IPS-20b (cell line): ENCODE results near the gene MAT1A.
"Not testable (repeated sequence)": the region's sequence is repeated elsewhere in the genome, so short reads cannot be mapped to it uniquely, and the experiment has no call there.

Source experiments
- H3K27ac ChIP-seq: one replicate; pipeline ENCODE4 v1.5.1; 2013; ENCODE audit warnings: low read length
- H3K27me3 ChIP-seq: 2 replicates; pipeline ENCODE4 v1.6.1; 2013; ENCODE audit warnings: mild to moderate bottlenecking, low read length, inconsistent platforms; ENCODE audit not compliant: insufficient read depth
- H3K36me3 ChIP-seq: 2 replicates; pipeline ENCODE4 v1.6.1; 2013; ENCODE audit warnings: low read depth, mild to moderate bottlenecking, inconsistent platforms, low read length, moderate library complexity; ENCODE audit not compliant: insufficient read depth
- H3K4me1 ChIP-seq: 2 replicates; pipeline ENCODE4 v1.6.1; 2013; ENCODE audit warnings: mild to moderate bottlenecking, control low read depth, inconsistent platforms, low read length, moderate library complexity; ENCODE audit not compliant: insufficient read depth
- H3K4me3 ChIP-seq: 2 replicates; pipeline ENCODE4 v1.5.1; 2013; ENCODE audit warnings: mild to moderate bottlenecking, low read length, inconsistent platforms
- H3K9ac ChIP-seq: 2 replicates; pipeline ENCODE4 v1.6.1; 2013; ENCODE audit warnings: low read depth, mild to moderate bottlenecking, inconsistent platforms, low read length, moderate library complexity
- H3K9me3 ChIP-seq: 2 replicates; pipeline ENCODE4 v1.6.1; 2013; ENCODE audit warnings: mild to moderate bottlenecking, low read depth, low read length, inconsistent platforms; ENCODE audit not compliant: insufficient read depth

MAT1A gene

GRCh38 chr10:80260295-80261243 is 28.9 kb downstream of the MAT1A start:
- H3K4me1 ChIP-seq, result peaks cover 5% of the 10 kb centered on the region; the same call in 1 of the 2 replicates
- H3K36me3 ChIP-seq, result no peaks in the 10 kb centered on the region
- H3K9me3 ChIP-seq, result no peaks in the 10 kb centered on the region
- no peak overlapping the region for H3K9ac ChIP-seq
- no peaks in the 10 kb centered on the region for H3K27me3 ChIP-seq
- H3K4me3 ChIP-seq, result no peak overlapping the region
- no peak overlapping the region for H3K27ac ChIP-seq

DNA sequence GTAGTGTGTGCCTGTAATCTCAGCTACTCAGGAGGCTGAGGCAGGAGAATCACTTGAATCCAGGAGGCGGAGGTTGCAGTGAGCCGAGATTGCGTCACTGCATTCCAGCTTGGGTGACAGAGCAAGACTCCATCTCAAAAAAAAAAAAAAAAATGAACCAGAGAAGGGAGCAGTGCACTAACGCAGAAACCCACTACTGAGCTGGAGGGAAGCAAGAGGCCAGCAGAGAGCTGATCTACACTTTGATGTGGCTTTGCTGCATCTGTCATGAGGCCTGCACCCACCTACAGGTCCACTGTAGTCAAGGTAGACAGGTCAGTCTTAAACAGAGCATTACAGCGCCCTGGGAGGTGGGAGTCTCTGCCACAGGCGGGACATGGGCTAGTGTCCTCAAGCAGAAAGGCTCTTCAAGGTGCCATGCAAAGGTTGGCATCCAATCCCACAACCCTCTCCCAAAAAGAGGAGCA is 30.0 kb downstream of the MAT1A start:
- H3K9me3 ChIP-seq, result no peaks in the 10 kb centered on the region
- no peak overlapping the region for H3K4me3 ChIP-seq
- no peaks in the 10 kb centered on the region for H3K36me3 ChIP-seq
- H3K4me1 ChIP-seq, result no peaks in the 10 kb centered on the region; the same call in 1 of the 2 replicates
- H3K27me3 ChIP-seq, result no peaks in the 10 kb centered on the region
- H3K27ac ChIP-seq, result no peak overlapping the region
- no peak overlapping the region for H3K9ac ChIP-seq

GRCh38 chr10:80256798-80257197 is 32.7 kb downstream of the MAT1A start:
- H3K4me1 ChIP-seq, H3K4me3 ChIP-seq, H3K27ac ChIP-seq, H3K27me3 ChIP-seq, H3K9me3 ChIP-seq, H3K36me3 ChIP-seq: not testable (repeated sequence)
- H3K9ac ChIP-seq, result 0 out of 2 replicates have a peak overlapping the region, but pooled peaks have one; percentile 17

GRCh38 chr10:80254726-80255125 is 34.7 kb downstream of the MAT1A start:
- not testable (repeated sequence) for H3K4me1 ChIP-seq

GRCh38 chr10:80253963-80254271 is 35.5 kb downstream of the MAT1A start:
- not testable (repeated sequence) for H3K9ac ChIP-seq

More at GRCh38 chr10:80254726-80255125, 34.7 kb downstream of the MAT1A start:
- H3K27ac ChIP-seq, H3K27me3 ChIP-seq, H3K4me3 ChIP-seq, H3K9ac ChIP-seq, H3K9me3 ChIP-seq, H3K36me3 ChIP-seq: not testable (repeated sequence)

DNA sequence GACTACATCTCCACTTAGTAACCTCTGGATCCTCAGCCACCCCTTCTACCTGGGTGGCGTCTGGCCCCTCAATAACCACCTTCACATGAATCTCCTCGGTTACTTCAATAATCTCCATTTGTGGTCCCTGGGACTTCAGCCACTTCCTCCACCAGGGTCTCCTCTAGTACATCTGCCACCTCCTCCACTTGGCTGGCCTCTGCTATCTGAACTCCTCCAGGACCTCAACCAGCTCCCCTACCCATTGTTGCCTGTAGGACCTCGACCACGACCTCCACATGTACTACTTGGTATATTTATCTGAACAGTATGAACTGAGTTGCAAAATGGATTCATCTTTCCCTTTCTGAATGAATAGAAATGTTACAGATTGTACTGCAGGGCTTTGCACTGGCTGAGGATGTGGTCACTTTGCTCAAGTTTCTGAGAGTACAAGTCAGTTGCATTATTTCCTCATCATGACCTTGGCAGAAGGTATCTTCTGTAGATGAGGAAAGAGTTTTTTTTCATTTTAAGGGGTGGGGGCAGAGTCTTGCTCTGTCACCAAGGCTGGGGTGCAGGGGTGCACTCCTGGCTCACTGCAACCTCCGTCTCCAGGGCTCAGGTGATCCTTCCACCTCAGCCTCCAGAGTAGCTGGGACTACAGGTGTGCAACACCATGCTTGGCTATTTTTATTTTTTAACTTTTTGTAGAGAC is 36.0 kb downstream of the MAT1A start:
- Histone ChIP-seq H3K9ac (no peak overlapping the region), H3K9me3 (no peaks in the 10 kb centered on the region), H3K27ac (no peak overlapping the region)

More at GRCh38 chr10:80253963-80254271, 35.5 kb downstream of the MAT1A start:
- not testable (repeated sequence) for H3K9me3 ChIP-seq, H3K27ac ChIP-seq, H3K27me3 ChIP-seq, H3K4me3 ChIP-seq, H3K36me3 ChIP-seq, H3K4me1 ChIP-seq

DNA sequence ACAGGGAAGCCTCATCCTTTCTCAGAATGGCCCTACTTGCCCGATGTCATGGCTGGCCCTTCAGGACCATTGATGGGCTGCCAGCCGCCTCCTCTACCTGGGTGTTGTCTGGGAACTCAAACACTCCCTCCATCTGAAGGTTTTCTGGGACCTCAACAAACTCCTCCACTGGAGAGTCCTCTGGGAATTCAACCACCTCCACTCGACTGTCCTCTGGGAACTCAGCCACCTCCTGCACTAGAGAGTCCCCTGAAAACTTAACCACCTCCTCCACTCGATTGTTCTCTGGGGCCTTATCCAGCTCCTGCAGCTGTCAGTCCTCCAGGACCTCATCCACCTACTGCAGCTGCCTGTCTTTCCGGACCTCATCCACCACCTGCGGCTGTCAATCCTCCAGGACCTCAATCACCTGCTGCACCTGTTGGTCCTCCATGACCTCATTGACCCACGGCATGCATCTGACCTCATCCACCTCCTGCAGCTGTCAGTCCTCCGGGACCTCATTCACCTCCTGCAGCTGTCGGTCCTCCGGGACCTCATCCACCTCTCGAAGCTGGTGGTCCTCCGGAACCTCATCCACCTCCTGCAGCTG is 37.1 kb downstream of the MAT1A start:
- no peak overlapping the region for H3K27ac ChIP-seq
- H3K36me3 ChIP-seq, result no peaks in the 10 kb centered on the region
- H3K4me1 ChIP-seq, result no peaks in the 10 kb centered on the region; the same call in 1 of the 2 replicates
- H3K4me3 ChIP-seq, result no peak overlapping the region
- H3K27me3 ChIP-seq, result no peaks in the 10 kb centered on the region
- no peak overlapping the region for H3K9ac ChIP-seq
- no peaks in the 10 kb centered on the region for H3K9me3 ChIP-seq

More for the DNA sequence above, 36.0 kb downstream of the MAT1A start:
- no peak overlapping the region for H3K4me3 ChIP-seq
- no peaks in the 10 kb centered on the region for H3K36me3 ChIP-seq
- no peaks in the 10 kb centered on the region; the same call in 1 of the 2 replicates for H3K4me1 ChIP-seq
- no peaks in the 10 kb centered on the region for H3K27me3 ChIP-seq

GRCh38 chr10:80251703-80252280 is 37.7 kb downstream of the MAT1A start:
- not testable (repeated sequence) for H3K27ac ChIP-seq, H3K9me3 ChIP-seq, H3K9ac ChIP-seq, H3K27me3 ChIP-seq, H3K36me3 ChIP-seq, H3K4me3 ChIP-seq, H3K4me1 ChIP-seq

- not testable (repeated sequence) for H3K36me3 ChIP-seq, H3K4me3 ChIP-seq, H3K27ac ChIP-seq, H3K27me3 ChIP-seq, H3K9me3 ChIP-seq, H3K4me1 ChIP-seq, H3K9ac ChIP-seq
Observed at GRCh38 chr10:80250399-80250798, 39.1 kb downstream of the MAT1A start.

GRCh38 chr10:80249906-80250305 is 39.6 kb downstream of the MAT1A start:
- H3K36me3 ChIP-seq, H3K9me3 ChIP-seq, H3K27ac ChIP-seq, H3K27me3 ChIP-seq, H3K4me1 ChIP-seq, H3K9ac ChIP-seq, H3K4me3 ChIP-seq: not testable (repeated sequence)

GRCh38 chr10:80247611-80248010 is 41.8 kb downstream of the MAT1A start:
- H3K4me1 ChIP-seq, H3K4me3 ChIP-seq, H3K9ac ChIP-seq, H3K9me3 ChIP-seq, H3K36me3 ChIP-seq, H3K27me3 ChIP-seq, H3K27ac ChIP-seq: not testable (repeated sequence)
